ENCODE results near the gene S100PBP.

Gene S100PBP

DNA sequence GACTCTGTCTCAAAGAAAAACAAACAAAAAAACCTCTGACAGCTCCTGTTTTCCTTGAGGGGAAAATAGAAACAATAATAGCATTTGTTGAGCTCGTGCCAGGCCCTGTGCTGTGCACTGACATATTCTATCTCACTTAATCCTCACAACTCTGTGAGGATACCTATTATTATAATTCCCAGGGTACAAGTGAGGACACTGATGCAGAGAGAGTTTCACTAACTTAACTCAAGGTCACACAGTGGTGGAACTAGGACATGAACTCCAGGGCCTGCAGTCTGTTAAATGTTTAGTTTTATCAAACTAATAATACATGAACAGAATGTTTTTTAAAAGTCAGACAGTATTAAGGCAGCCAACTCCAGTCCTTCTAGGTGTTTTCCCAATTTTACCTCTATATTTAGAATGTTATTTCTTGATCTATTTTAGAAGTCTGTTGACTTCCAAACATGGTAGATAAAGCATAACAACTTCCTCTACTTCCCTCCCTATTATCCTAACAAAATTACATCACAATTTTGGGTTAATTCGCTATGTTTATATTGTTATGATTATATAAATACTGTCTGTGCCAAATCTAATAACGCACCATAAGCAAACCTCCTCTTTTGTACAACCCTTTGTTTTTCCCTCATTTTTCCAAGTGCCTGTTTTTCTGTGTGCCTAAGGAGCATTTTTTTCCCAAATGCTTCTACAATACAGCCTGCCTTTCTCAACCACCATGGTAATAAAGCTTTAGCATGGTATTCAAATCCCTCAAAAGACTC is 48.4 kb downstream of the S100PBP start:
- TF ChIP-seq ZBTB7A (IDR thresholded peaks at IDR 0.05; ENCODE audit: low read depth): no peak
- TF ChIP-seq NFIC (IDR thresholded peaks at IDR 0.05): no peak
- no peak for TF ChIP-seq TEAD4 (IDR thresholded peaks at IDR 0.05)
- no peak for TF ChIP-seq EGR1 (IDR thresholded peaks at IDR 0.05)
- TF ChIP-seq YY1 (IDR thresholded peaks at IDR 0.05; ENCODE audit: low read depth): no peak
- TF ChIP-seq REST (IDR thresholded peaks at IDR 0.05; ENCODE audit: low read depth): no peak
- TF ChIP-seq, protein P1, sequence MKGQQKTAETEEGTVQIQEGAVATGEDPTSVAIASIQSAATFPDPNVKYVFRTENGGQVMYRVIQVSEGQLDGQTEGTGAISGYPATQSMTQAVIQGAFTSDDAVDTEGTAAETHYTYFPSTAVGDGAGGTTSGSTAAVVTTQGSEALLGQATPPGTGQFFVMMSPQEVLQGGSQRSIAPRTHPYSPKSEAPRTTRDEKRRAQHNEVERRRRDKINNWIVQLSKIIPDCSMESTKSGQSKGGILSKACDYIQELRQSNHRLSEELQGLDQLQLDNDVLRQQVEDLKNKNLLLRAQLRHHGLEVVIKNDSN (IDR thresholded peaks at IDR 0.05): no peak
- TF ChIP-seq, protein P2, sequence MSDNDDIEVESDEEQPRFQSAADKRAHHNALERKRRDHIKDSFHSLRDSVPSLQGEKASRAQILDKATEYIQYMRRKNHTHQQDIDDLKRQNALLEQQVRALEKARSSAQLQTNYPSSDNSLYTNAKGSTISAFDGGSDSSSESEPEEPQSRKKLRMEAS (IDR thresholded peaks at IDR 0.05): no peak
- TF ChIP-seq EP300 (IDR thresholded peaks at IDR 0.05; ENCODE audit: borderline replicate concordance): no peak
- TF ChIP-seq TAF1 (IDR thresholded peaks at IDR 0.05; ENCODE audit: low read depth): no peak
- TF ChIP-seq CREB1 (IDR thresholded peaks at IDR 0.05; ENCODE audit: low read depth): no peak
- no peak for TF ChIP-seq RAD21 (IDR thresholded peaks at IDR 0.05; ENCODE audit: low read depth)
- TF ChIP-seq FOXM1 (IDR thresholded peaks at IDR 0.05; ENCODE audit: borderline replicate concordance, low read depth): no peak
- no peak for TF ChIP-seq CEBPB (IDR thresholded peaks at IDR 0.05)
- TF ChIP-seq TCF12 (IDR thresholded peaks at IDR 0.05; ENCODE audit: low read depth): no peak

- TF ChIP-seq, protein P1 (IDR thresholded peaks at IDR 0.05): no peak
- TF ChIP-seq YY1 (IDR thresholded peaks at IDR 0.05; ENCODE audit: low read depth): no peak
- no peak for TF ChIP-seq RAD21 (IDR thresholded peaks at IDR 0.05; ENCODE audit: low read depth)
- no peak for TF ChIP-seq CEBPB (IDR thresholded peaks at IDR 0.05)
- no peak for TF ChIP-seq REST (IDR thresholded peaks at IDR 0.05; ENCODE audit: low read depth)
- TF ChIP-seq ZBTB7A (IDR thresholded peaks at IDR 0.05; ENCODE audit: low read depth): no peak
- no peak for TF ChIP-seq CREB1 (IDR thresholded peaks at IDR 0.05; ENCODE audit: low read depth)
- TF ChIP-seq TEAD4 (IDR thresholded peaks at IDR 0.05): no peak
- no peak for TF ChIP-seq FOXM1 (IDR thresholded peaks at IDR 0.05; ENCODE audit: borderline replicate concordance, low read depth)
- no peak for TF ChIP-seq EGR1 (IDR thresholded peaks at IDR 0.05)
Measured at GRCh38 chr1:32867151-32867550, 49.7 kb downstream of the S100PBP start.

- TF ChIP-seq YY1 (IDR thresholded peaks at IDR 0.05; ENCODE audit: low read depth): no peak
- TF ChIP-seq TEAD4 (IDR thresholded peaks at IDR 0.05): no peak
- TF ChIP-seq, protein P1 (IDR thresholded peaks at IDR 0.05): no peak
- TF ChIP-seq FOXM1 (IDR thresholded peaks at IDR 0.05; ENCODE audit: borderline replicate concordance, low read depth): no peak
- TF ChIP-seq, protein P2 (IDR thresholded peaks at IDR 0.05): no peak
- no peak for TF ChIP-seq CREB1 (IDR thresholded peaks at IDR 0.05; ENCODE audit: low read depth)
Measured at GRCh38 chr1:32867671-32868070, 50.2 kb downstream of the S100PBP start.

DNA sequence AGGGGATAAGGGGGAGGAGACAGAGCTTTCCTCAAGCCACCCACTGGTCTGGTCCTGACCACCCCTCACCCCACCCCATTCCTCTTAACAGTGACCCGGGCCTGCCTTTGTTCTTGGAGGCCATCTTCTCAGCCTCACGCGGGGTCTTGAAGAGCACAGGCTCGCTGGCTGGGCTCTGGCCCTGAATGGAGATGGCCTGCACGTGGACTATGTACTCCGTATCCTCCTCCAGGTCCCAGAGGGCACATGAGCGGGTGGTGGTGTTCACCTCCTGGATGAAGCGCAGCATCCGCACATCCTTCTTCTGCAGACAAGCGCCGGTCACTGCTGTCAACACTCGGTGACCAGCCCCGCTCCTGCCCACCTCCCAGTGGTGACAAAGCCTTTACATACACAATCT is 50.6 kb downstream of the S100PBP start:
- TF ChIP-seq REST (IDR thresholded peaks at IDR 0.05; ENCODE audit: low read depth) (no peak), EGR1 (IDR thresholded peaks at IDR 0.05) (no peak), CREB1 (IDR thresholded peaks at IDR 0.05; ENCODE audit: low read depth) (no peak)

Measured in Ishikawa (cell line).